HG02970 (cell line): Measurements from ENCODE around the gene IRF4.
A peak's percentile ranks its signal among the peaks of the same experiment; 100 is the strongest.

ENCODE experiments used
- ATAC-seq: cut with Tn5 transposase; IDR thresholded peaks from one replicate; pipeline ENCODE4 v1.9.1; 2021; ENCODE audit warnings: mild to moderate bottlenecking, moderate library complexity, moderate number of reproducible peaks; ENCODE audit not compliant: unreplicated experiment, low FRiP score

IRF4 gene

GRCh38 chr6:391559-392440 is at the start of gene IRF4:
TSS of gene IRF4 (plus strand) at chr6:391752. CDS start at chr6:393153, 1,401 bp downstream.
- peak; percentile 32 for ATAC-seq

- ATAC-seq: no peak
Measured at GRCh38 chr6:341914-342831, 49.4 kb upstream of the IRF4 start.

DNA sequence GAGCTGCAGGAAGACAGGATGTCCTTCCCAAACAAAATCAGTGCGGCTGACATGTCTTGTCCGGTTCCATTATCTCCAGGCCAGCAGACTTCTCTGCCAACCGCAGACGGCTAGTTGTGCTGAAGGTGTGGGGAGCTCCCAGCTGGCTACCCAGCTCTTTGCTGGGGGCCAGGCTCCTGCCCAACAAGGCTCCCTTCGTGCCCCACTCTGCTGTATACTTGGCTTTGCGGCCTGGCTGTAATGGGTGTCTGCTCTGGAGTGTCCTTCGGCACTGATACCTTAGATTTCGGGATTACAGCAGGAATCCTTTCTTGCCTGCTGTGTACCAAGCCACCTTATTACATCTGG is 48.7 kb upstream of the IRF4 start:
- no peak for ATAC-seq

DNA sequence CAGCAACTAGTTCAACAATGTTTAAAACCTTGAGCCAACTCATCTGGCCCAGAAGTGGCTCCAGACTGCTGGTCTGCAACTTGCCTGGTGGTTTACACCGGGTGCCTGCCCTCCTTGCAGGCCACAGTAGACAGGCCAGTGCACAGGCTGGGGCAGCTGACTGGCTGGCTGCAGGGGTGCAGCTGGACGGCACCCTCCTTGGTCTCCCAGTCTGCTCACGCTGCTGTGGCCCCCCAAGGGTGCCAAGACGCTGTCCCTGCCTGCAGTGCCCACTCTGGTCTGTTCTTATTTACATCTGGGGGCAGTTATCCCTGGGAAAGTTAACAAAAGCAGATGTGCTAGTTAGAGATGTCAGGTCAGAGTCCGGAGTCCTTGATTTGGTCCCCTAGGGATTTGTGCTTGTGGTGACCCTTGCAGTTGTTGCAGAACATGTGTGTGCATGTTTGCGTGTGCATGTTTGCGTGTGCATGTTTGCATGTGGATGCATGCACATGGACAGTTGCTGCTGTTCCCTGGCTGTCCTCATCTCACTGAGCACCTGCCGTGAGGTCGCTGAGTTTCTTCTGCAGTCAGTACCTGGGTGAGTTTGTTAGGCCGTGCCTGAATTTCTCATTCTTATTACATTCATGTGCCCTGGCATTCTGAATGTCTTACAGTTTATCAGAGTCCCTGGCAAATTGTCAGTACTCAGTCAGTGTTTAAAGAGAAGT is 48.2 kb upstream of the IRF4 start:
- ATAC-seq: no peak

DNA sequence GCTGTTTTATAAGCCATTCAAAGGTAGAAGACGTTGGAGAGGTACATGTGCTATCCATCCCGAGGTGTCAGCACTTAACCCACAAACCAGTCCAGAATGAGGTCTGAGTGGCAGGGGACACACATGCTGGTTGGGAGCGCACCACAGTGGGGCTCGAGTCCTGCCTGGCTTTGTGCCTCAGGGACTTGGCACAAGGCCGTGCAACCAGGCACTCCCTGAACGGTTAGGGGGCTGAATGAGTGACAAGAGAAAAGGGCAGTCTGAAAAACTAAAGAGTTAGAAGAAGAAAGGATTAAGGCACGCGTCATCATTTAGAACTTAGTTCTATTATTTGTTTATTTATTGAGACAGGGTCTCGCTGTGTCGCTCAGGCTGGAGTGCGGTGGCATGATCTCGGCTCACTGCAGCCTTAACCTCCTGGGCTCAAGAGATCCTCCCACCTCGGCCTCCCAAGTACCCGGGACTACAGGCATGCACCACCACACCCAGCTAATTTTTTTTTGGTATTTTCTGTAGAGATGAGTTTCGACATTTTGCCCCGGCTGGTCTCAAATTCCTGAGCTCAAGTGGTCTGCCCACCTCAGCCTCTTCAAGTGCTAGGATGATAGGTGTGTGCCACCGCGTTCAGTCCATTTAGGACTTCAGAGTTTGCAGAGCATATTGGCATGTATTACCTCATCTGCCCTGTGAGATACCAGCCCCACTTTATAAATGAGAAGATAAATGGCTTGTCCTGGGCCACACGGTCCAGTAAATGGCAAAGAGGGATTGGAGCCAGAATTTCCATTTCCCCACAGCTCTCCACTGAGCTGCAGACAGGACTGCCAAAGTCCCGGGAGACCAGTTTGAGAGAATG is 47.4 kb upstream of the IRF4 start:
- no peak for ATAC-seq

- ATAC-seq: no peak
Measured at GRCh38 chr6:344816-345340, 46.7 kb upstream of the IRF4 start.

DNA sequence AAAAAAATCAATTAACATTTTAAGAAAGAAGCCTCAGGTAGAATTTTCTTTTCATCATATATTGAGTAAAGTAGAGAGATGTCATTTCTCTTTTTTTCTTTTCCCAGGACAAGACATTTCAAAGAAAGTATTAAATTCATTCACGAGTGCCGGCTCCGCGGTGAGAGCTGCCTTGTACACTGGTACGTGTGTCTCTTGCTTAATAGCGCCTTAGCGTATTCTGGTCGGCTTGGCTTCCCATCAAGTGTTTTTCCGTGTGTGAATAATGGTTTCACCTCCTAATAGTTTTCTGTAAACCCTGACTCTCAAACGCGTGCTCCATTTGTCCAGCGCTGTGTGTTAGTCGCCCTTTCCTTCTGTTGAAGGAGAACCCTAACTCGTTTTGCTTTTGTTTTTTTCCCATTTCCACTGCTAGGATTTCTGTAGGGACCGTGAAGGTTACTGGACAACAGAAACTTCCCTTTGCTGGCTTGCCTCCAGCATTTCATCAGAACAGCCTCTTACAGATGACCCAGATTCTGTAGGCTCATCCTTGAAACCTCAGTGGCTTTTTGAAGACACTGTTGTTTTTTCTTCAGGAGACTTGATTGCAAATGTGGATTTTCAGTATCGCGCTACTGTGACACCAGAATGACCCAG is 45.7 kb upstream of the IRF4 start:
- ATAC-seq: no peak

- no peak for ATAC-seq
Measured at GRCh38 chr6:346386-347030, 45.0 kb upstream of the IRF4 start.

- ATAC-seq: peak; percentile 46
Measured at GRCh38 chr6:347232-347631, 44.3 kb upstream of the IRF4 start.

- no peak for ATAC-seq
Measured at GRCh38 chr6:347951-348859, 43.3 kb upstream of the IRF4 start.

- no peak for ATAC-seq
Measured at GRCh38 chr6:348860-349396, 42.6 kb upstream of the IRF4 start.

- no peak for ATAC-seq
Measured at GRCh38 chr6:349491-349921, 42.0 kb upstream of the IRF4 start.

DNA sequence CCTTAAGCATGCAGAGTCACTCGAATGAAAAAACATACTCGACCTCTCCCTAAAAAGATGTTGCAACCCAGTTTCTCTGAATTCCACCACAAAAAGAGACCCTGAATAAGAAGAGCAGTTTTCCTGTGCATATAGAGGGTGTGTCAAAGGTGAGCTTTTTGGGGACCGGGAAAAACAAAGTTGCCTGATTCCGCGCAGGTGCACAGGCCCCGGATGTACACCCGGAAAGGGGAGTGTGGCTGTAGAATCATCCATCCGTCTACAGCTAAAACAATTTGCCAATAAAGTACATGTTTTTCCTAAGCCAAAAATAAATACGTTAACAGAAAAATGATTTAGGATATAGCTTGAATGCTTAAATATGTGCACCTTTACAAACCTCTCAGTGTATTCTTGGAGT is 41.2 kb upstream of the IRF4 start:
- ATAC-seq: no peak

- no peak for ATAC-seq
Measured at GRCh38 chr6:351011-351866, 40.3 kb upstream of the IRF4 start.

- ATAC-seq: no peak
Measured at GRCh38 chr6:351867-352289, 39.7 kb upstream of the IRF4 start.

- ATAC-seq: no peak
Measured at GRCh38 chr6:352474-352873, 39.1 kb upstream of the IRF4 start.
